Urothelium cell line (cell line): ENCODE results near the gene MTFP1.
"Not testable (repeated sequence)": the region's sequence is repeated elsewhere in the genome, so short reads cannot be mapped to it uniquely, and the experiment has no call there.

Source experiments
- DNase-seq: peaks from one replicate; pipeline ENCODE4 v3.0.0; 2011; ENCODE audit warnings: low spot score, mixed read lengths
- FAIRE-seq: peaks from 2 replicates; lab custom pipeline; 2011; peaks lifted over from hg19 to GRCh38; lab: Jason Lieb, UNC

MTFP1 gene

GRCh38 chr22:30452861-30453260, 27.3 kb downstream of the MTFP1 start:
- FAIRE-seq = no peak
- no peak for DNase-seq

- FAIRE-seq (no peak), DNase-seq (no peak)
Observed at GRCh38 chr22:30453731-30454510, 28.4 kb downstream of the MTFP1 start.

DNA sequence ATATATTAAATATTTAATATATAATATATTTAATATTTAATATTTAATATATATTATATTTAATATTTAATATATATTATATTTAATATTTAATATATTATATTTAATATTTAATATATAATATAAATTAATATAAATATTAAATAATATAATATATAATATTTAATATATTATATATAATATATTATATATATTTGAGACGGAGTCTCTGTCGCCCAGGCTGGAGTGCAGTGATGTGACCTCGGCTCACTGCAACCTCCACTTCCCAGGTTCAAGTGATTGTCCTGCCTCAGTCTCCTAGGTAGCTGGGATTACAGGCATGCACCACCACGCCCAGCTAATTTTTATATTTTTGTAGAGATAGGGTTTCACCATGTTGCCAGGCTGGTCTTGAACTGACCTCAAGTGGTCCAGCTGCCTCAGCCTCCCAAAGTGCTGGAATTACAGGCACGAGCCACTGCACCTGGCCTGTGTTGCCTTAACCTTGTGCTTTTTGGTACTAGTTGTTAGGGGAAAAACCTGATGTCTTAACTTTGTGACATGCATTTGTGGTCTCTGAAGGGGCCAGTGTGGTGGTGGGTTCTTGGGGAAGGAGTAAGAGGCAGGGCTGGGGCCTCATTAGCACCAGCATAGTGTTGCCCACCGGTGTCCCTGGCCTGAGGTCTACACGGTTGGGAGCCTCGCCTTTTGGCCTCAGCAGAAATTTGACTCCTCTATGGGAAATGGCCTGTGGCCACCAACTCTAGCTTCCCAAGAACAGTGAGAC, 29.7 kb downstream of the MTFP1 start:
- FAIRE-seq = no peak
- DNase-seq = no peak

- DNase-seq (no peak), FAIRE-seq (no peak)
Observed at GRCh38 chr22:30457981-30458380, 32.4 kb downstream of the MTFP1 start.

- no peak for FAIRE-seq
Observed at GRCh38 chr22:30459181-30460052, 33.8 kb downstream of the MTFP1 start.

DNA sequence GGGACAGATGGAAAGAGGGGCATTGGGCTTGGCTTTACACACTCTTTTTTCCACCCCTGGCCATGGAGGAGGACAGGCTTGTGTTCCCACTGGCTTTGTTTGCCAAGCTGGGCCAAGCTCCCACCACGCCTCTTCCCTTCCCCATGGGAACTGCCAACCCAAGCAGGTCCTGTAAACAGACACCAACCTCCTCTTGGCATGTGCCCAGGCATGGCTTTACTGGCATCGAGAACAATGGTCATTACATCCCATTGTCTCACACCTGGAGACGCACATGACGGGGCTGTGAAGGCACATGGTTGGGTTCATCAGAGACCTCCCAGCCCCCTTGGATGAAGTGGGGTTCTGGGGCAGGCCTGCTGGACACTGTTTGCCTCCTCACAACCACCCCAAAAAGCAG, 34.6 kb downstream of the MTFP1 start:
- DNase-seq = no peak
- peak; percentile 5 for FAIRE-seq

More at GRCh38 chr22:30459181-30460052, 33.8 kb downstream of the MTFP1 start:
- DNase-seq = no peak

GRCh38 chr22:30460555-30460954, 35.0 kb downstream of the MTFP1 start:
- not testable (repeated sequence) for DNase-seq, FAIRE-seq

DNA sequence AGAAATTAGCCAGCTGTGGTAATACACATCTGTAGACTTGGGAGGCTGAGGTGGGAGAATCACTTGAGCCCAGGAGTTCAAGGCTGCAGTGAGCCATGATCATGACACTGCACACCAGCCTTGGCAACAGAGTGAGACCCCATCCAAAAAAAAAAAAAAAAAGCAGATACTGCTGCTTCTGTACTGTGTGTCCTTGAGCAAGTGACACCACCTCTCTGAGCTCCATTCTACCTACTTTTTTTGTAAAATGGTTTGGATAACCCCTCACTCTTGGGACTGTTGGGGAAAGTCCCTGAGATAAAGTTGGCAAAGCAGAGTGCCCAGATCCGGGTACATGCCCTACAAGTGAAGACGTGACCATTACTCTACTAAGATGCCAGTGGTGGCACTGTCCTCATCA, 43.6 kb downstream of the MTFP1 start:
- FAIRE-seq (no peak), DNase-seq (no peak)

DNA sequence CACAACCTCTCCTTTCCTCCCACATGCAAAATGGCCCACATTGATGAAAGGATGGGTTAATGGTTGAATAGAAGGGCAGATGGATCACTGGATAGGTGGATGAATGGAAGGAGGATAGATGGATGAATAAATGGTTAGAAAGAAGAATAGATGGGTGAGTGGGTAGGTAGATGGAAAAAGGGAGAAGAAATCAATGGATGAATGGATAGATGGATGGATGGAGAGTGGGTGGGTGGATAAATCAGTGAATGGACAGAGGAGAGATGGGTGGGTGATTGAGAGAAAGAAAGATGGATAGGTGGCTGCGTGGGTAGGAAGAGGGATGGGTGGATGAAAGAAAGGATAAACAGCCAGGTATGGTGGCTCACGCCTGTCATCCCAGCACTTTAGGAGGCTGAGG, 45.1 kb downstream of the MTFP1 start:
- no peak for FAIRE-seq

DNA sequence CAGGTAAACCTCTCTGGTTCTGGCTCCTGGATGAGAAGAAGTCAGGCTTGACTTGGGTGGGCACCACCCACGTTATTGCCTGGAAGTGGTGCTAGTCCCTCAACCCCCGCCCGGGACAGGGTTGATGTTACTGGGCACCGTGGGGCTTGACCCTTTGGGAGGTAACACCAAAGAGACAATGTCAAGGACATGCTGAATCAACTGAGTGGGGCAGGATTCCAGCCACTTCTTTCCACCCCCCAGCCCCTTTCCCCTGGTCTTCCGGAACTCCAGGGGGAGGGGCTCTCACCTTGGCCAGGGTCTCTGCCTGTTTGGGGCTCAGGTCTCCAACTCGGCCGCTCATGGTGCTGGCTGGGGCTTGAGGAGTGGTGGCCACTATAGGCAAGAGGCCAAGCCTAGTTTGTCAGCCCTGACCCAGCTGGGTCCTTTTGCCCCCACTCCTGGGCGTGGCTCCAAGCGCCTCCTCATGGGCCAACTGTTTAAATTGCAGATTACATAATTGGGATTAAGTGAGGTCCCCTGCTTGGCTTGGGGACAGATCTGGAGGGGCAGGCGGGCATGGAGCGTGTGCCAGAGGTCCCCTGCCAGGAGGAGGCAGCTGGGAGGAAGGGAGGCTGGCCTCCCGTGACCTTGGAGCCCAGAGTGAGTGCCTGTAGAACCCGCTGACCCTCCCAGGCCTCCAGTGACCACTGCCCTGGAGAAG, 46.2 kb downstream of the MTFP1 start, which contains the start of gene SEC14L3:
TSS of gene SEC14L3 (minus strand) at position 402 of the 703 bp plus-strand sequence. CDS start at position 343, 59 bp downstream.
- FAIRE-seq (no peak), DNase-seq (no peak)

More for the DNA sequence above, 45.1 kb downstream of the MTFP1 start:
- no peak for DNase-seq

DNA sequence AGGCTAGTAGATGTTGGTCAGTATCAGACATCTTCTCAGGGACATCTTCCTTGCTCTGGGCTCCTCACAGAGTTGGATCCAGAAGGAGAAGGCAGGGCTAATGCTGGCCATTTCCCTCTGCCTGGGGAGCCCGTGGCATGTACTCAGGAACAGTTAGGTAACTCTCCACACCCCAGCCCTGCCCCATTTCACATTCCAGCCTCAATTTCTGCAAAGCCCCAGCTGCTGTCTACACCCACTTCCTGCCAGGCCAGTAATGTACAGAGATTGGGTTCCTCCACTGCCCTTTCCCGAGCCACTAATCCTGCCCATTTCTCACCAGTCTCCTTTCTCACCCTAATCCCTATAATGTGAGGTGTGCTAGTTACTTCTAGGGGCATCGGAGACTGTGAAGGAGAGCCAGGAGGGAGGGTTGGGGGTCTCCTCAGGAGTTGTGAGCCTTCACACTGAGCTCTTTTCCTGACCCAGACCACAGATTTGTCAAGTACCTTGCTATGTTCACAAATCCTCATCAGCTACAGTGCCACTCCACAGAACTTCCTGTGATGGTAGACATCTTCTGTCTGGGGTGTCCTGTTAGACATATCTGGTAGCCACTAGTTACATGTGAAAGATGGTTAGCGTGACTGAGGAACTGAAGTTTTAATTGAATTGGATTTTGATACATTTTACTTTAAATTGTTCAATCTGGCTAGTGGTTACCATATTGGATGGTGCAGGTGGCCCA, 47.6 kb downstream of the MTFP1 start:
- DNase-seq = no peak
- FAIRE-seq = no peak

GRCh38 chr22:30474121-30474520, 48.6 kb downstream of the MTFP1 start:
- FAIRE-seq (no peak), DNase-seq (no peak)

DNA sequence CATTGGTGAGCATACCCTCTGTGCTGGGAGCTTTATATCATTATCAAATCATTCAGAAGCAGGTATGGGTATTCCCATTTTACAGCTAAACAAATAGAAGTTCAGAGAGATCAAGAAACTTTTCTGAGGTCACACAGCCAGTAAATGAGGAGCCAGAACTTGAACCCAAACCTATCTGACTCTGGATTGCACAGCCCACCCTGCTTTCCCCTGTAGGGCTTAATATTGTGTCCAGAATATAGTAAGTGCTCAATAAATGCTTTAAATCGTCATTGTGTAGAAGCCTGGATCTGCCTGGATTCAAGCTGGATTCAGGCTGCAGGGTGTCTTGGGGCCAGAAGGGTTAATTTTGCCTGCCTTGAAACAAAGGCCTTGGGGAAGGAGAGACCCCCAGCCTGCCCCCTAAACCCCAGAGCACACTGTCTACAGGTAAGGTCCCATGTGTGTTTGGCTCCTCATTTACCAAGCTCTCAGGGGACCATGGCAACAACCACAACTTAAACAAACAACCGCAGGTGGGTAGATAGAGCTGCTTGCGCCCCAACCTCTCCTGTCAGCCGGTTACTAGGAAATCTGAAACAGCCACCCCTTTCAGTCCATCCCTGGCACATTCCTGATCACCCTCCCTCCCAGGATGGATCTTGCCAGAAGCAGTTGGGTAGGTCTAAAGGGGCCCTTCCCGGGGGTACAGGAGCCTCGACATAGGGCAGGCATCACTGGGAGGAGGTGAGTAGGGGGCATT, 49.3 kb downstream of the MTFP1 start:
- FAIRE-seq (peak; percentile 27), DNase-seq (no peak)
